HG02870 (cell line): Measurements from ENCODE around the gene HLA-DMB.
"Not testable (repeated sequence)": the region's sequence is repeated elsewhere in the genome, so short reads cannot be mapped to it uniquely, and the experiment has no call there.

Source experiments
- ATAC-seq: cut with Tn5 transposase; IDR thresholded peaks from one replicate; pipeline ENCODE4 v1.9.1; 2021; ENCODE audit warnings: mild to moderate bottlenecking, moderate library complexity; ENCODE audit not compliant: unreplicated experiment

The HLA-DMB gene

DNA sequence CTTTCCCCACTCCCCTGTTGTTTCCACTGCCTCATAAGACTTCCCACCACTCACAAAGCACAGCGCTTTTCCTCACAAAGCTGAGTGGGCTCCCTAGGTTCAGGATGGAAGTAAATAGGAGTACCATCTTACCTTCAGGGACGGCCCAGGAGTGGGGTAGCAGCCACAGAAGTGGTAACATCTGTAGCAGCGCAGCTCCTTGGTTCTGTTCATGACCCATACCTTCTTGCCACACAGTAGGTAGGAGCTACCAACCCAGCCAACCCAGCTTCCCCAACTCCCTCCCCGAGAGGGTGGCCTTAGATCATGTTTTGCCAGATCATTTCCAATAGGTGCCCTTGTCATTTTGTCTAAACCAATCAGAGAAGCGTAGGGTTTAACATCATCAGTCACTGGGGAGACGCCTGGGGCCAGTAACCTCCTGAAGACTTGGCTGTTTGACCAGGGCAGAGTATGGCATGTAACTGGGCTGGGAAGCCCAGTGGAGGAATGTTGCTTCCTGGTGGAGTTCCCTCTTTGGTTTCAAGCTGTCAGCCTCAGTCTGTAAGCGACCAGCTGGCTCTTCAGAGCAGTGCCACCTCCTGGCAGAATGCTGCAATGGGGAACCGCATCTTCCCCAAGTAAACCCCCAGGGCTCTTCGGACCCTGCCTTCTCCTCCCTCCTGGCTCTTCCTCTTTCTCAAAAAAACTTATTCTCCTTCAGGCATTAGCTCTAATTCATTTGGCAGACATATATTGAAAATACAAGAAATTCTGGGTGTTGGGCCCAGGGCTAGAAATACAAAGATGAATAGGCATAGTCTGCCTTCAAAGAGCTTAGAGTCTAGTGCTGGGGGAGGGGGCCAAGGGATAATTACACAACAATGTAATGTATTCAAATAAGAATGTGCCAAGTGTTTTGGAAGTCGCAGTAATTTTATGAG, 12.2 kb upstream of the HLA-DMB start, which contains the start of gene HLA-DMA:
Gene HLA-DMA (minus strand): TSS at position 281 of the 923 bp plus-strand sequence. CDS start 61 bp downstream, at position 220.
- ATAC-seq, result peak; percentile 83

DNA sequence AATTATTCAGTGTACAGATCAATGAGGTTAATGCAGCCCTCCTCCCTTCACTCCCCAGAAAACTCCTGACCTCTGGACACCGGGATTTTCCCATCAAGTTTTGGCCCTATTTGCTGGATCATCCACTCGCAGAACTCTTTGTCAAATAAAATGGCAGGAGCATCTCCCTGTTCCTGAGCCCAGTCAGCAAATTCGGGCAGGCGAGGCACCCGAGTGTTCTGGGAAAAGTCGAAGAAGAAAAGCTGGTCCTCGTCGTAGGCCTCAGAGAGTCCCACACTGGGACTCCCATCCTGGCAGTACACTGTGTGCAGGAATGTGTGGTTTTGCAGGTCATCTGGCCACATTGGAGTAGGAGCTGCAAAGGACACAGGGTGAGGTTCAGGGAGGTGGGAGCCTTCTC, 9.6 kb upstream of the HLA-DMB start:
- ATAC-seq, result no peak

DNA sequence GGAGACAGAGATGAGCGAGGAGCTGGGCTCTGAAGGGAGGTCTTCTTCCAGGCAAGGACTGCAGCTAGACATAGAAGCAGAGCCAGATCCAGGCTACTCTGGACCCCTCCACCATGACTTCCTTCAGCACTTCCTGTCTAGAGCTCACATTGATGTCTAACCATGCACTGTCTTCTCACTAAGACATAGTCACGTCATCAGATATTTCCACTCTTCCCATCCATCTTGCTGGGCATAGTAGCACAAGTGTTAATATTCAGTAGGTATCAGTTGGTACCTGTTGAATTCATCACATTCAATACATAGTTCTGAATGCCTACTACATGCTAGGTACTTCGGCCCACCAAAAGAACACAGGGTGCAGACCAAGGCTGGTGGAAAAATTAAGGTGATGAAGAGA, 9.2 kb upstream of the HLA-DMB start:
- no peak for ATAC-seq

DNA sequence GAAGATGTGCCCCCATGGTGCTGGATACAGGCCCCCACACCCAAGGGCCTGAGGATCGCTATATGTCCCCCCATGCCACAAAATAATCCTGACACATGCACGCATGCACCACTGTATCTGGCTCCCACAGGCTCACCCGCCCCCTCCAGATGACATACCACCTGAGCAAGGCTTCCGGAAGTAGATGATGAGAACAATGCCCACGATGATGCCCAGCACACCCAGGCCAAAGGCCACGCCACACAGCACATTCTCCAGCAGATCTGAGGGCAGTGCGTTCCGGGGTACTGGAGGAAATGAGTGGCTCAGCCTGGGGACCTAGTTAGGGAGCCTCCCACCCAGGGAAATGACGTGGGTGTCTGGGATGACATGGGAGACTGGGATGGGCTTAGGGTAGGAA, 8.3 kb upstream of the HLA-DMB start:
- ATAC-seq, result no peak

DNA sequence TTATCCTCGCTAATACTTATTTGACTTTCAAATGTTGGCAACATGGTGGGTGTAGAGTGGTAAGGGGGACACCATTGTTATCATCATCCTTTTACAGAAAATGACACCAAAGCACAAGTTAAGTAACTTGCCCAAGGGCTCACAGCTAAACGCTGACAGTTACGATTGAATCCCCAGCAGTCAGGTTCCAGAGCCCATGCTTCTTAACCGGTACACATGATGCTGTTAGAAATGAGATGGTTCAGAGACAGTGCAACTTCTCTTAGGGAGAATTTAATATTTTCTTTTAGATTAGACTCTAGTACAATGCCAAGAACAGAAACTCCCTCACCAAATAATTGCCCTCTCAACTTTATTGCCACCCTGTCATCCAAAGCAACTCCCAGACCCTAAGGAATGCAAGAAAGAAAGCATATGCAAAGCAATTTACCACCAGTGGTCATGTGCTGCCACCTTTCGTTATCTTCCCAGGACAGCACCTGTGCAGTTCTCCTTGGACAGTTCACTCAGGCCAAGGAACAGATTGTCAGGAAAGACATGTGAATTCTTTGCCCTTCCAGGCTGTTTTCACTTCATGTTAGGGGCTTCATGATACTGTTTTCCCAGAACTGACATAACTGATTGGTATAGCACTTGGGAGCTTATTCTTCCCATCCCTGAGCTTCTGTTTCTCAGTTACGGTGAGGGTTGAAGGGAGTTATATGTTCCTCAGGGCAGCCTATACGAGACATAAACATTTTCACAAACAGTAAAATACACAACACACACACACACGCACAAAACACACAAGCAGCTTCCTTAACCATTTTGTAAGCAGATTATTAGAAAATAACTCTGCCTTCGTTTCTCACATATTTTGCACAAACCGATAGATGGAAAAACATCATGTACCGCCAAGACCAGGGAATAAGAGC, 7.0 kb upstream of the HLA-DMB start:
- no peak for ATAC-seq

DNA sequence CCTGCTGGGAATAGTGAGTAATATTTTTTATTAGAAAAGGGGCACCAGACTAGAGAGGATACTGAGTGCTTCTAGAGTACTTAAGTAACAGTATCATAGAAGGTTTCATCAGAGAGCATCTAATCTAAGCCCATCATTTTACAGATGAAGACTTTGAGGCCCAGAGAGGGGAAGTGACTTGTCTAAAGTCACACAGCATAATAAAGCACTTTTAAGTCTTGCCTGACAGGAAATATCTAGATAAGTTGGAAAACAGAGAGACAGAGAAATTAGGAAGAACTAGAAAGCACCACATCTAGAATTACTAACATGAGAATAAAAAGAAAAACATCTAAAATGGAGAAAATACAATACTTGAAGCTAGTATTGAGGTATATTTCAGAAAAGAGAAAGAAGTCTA, 6.1 kb upstream of the HLA-DMB start:
- no peak for ATAC-seq

DNA sequence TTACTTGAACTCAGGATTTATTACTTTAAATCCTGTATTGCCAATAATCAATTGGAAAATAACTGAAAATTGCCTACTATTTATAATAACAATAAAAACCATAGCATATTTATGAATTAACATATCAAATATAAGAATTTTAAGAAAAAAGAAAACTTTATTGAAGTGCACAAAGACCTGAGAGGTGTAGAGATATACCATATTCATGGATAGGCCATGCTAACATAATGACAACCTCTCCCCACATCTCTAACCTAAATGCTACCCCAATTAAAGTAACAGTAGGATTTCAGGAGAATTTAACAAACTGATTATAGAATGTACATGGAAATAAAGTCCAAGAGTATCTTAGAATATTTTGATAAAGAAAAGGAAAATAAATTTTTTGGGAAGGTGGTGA, 5.1 kb upstream of the HLA-DMB start:
- no peak for ATAC-seq

DNA sequence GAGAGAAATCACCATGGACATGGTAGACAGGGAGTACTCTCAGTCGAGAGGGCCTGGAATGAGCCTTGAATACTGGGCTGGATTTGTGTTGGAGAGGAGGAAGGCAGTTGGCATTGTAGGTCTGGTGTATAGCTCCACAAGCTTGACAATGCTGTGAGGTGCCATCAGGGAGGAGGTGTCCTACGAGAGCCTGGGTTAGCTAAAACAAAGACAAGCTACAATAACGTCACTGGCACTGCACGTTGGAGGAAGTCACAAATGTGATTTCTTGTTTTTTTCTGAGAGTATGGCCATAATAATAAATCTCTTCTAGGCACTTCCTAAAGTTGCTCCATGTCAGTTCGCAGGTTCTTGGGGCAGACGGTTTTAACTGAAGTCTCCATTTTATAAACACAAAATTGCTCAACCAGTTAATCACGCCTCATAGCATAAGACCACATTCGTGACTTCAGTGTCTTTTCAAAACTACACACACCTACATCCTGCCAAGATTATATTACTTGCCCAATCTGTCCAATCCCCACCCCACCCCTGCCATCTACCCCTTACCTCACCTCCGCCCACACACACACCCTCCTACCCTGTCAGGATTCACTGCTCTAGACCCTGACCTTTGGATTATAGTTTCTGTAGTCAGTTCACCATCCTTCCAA, 4.4 kb upstream of the HLA-DMB start:
- no peak for ATAC-seq

DNA sequence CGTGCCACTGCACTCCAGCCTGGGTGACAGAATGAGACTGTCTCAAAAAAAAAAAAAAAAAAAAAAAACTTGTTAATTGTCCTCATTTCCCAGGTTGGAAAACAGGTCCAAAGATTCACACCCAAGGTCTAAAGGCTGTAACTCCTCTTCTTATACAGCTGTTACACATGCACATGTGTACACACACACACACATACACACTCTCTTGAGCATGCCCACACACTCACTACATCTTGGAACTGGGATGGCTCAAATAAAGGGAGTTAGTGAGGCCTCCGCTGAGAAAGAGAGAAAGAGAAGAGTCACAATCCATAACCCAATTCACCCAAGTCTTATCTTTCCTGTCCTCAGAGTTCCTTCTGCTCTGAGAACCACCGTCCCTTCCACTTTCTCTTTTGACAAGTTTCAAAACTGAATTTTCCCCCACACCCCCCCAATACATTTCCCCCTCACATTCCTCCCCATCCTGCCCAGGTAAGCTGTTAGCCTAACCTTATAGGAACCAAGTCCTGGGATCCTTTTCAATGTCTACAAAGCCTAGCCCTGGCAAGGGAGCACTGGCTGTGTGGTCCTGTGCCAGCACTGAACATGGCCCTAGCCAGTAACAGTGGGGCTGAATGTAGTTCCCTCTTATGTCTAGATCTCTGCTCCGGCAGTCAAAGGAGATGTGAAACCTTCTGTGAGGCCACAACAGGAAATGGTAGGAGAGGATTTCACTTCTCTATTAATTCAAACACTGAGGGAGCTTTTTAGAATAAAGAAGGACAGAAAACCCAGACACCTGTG, 3.2 kb upstream of the HLA-DMB start:
- ATAC-seq, result no peak

DNA sequence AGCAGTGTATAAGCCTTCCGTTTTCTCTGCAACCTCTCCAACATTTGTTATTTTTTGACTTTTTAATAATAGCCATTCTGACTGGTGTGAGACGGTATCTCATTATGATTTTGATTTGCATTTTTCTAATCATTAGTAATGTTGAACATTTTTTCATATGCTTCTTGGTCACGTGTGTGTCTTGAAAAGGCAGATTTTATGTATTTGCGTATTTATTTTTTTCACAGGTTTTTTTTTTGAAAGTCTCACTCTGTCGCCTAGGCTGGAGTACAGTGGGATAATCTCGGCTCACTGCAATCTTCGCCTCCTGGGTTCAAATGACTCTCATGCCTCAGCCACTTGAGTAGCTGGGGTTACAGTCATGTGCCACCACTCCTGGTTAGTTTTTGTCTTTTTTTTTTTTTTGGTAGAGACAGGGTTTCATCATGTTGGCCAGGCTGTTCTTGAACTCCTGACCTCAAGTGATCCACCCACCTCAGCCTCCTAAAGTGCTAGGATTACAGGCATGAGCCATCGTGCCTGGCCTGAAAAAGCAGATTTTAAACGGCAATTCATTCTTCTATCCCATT, 1.8 kb upstream of the HLA-DMB start:
- not testable (repeated sequence) for ATAC-seq

DNA sequence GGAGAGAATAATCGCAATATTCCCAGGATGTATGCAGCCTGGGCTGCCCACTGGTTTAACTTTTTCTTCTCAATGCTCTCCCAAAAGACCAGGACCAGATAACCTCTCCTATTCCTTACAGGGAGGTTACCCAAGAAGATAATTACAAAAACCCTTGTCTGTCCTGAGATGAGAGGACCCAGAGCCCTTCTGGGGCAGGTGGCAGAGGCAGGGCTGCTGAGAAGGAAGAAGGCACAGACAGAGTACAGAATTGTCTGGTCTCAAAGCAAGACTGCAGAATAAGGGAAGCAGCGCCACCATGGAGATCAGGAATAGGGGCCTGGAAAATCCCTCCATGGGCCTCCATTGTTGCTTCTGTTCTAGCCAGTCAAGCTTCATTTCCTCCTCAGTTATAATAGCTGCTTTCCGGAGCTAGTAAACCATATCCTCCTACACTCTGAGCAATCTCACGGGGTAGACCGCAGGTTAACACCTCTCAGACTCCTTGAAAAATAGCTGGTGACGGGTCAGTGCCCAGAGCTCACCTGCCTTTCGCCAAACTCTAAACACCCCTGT, 463 bp upstream of the HLA-DMB start:
- ATAC-seq, result peak; percentile 43

DNA sequence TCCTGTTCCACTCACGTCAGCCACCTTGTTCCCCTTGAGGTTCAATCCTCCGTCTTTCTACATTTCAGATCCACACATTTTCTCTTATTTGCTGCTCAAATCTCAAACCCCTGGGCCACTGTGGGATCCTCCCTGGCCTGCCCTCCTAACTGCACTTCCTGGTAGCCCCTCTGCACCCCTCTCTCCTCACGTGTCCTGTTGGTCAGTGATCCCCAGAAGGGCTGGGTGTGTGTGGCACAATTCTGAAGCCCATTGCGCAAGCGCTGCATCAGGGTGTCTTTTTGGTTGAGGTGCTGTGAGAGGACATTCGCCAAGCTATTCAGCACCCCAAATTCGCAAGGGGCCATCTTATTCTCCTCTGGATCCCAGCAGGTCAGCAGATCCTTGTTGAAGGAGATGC, 2.3 kb downstream of the HLA-DMB start:
- ATAC-seq, result no peak

DNA sequence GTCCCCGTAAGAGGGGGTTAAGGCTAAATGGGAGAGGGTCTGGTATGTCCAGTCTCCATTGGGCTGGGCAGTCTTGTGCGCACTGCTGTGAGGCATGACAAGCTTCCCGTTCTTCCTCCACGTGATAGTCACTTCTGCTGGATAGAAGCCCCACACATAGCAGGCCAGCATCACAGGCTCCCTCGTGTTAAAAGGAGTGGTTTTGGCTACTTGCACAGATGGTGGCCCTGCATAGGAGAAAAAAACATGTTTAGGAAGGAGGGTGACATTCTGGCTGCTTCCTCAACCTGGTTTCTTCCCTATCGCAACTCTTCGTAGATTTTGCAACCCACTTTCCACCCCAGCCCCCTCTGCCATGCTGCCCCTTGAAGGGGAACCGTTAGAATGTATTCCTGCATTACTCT, 3.6 kb downstream of the HLA-DMB start:
- no peak for ATAC-seq

DNA sequence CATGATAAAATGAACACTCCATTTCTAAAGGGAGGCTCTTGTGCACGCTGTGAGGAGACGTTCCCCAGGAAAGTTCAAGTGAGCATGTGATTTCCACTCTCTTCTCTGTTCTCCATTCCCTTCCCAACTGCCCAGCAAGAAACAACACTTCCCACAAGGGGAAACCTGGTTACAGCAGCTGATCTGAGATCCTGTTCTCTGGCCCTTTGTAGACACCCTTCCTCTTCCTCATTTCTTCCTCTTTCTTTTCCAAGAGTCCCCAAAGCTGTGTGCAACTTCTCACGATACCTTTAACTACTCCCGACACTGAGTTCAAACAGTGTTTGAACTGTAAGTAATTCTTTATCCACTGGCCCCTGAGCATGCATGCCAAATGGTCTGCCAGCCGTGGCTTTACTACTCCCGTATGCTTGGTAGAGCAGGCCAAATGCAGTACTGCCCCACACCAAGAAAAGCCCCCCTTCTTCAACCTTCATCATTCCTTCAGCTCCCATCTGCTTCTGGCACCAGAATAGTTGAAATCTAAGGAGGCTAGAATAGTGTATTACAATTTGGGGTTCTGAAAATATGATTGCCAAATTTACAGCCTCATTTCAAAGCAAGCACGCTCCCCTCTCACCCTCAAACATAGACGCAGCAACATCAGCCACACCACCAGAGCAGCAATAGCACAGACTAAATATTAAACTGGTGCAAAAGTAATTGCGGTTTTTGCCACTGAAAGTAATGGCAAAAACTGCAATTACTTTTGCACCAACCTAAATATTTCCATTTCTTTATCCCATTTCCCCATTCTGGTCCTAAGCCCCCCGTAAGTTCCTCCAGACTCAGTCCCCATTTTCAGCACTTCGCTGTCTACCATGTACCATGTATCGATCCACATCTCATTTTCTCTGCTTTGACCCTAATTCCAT, 4.3 kb downstream of the HLA-DMB start:
- ATAC-seq, result no peak

DNA sequence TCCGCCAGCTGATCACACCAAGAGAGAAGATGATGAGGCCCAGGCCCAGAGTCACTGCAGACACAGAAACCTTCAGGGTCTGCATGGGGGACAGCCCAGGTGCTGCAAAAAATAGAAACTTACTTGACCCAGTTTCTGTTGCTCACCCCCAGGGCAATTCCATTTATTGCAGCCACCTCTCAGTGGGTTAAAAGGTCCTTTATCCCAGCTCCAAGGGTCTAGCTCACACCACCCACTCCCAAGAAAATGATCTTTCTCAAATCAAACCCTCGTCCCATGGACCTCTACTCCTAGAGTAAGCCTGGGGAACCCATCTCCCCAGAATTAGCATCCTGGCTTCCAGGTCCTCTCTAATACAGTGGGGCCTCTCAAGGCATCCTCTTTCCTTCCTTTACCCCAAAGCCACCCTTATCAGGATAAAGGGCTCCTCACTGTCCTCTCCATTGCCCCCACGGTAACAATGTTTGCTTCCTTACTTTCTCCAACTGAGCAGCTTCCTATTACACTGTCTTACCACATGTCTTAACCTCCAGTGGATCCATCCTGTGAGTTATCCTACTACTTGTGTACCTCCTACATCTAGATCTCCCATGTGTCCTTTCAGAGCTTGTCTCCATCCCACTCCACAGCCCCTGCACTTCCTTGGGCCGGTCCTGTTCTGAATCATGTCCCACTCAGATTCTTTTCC, 5.1 kb downstream of the HLA-DMB start:
- ATAC-seq, result no peak

DNA sequence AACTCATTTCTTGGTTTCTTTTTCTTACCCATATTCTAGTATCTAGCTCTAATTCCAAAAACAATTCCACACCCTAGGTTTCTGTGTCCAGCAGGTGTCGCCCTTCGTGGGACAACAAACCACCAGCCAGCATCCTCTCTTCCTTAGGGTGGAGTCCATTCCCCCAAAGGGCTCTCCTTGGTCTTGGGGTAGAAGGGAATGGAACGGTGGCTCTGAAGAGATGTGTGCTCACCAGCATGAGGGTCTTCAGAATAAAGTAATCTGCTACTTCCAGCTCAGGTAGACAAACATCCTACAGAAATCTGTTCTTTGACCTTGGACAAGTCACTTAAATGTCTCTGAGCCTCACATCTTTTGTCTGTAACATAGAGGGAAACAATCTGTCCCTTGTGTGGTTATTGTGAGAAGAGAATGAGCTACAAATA, 7.2 kb downstream of the HLA-DMB start:
- no peak for ATAC-seq

DNA sequence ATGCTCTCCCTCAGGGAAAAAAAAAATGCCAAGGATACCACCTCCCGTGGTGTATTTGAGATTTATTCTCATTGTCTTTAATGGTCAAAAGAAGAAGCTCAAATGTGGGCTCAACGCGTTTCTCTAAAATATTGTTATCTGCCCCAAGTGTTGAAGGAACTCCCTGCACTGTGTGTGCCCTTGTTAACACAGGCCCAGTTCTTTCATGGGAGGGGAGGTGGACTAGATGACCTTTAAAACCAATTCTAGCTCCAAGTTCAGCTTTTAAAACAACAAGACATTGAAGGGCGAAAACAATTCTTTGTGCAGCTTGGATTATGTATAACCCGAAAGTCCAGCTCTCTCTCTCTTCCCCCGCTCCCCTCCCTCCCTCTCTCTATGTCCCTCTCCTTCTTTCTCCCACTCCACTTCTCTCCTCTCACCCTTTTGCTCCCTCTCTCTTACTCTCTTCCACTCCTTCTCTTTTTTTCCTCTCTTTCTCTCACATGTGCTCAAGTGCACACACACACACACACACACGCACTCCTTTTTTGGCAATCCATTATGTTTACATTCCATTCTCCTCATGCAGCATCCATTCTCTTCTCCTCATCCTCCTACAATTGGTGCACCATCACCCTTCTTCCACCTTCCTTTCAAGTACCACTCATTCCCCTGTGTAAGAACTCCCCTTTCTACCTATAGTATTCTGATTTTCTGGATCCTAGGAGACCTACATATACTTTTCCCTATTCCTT, 8.5 kb downstream of the HLA-DMB start:
- ATAC-seq, result no peak
